Effector memory CD8-positive, alpha-beta T cell (primary cell): ENCODE measurements around the gene OR1Q1.
"Not testable (repeated sequence)": the region's sequence is repeated elsewhere in the genome, so short reads cannot be mapped to it uniquely, and the experiment has no call there.

Experiments used
- ATAC-seq: fragments of 150-1000 bp; cut with Tn5 transposase; replicated peaks from 2 replicates; pipeline ENCODE4 v1.10.0; 2021; ENCODE audit warnings: mild to moderate bottlenecking, moderate library complexity
- DNase-seq, 3 experiments: peaks; one replicate each; pipeline ENCODE4 v3.0.0; 2021
- H3K27ac Mint-ChIP-seq, 2 donors: one replicate each; pipeline ENCODE4 v1.8.0; 2022; ENCODE audit warnings: mild to moderate bottlenecking in 2 of 2, mixed read lengths in 2 of 2, moderate library complexity in 2 of 2
- H3K27me3 Mint-ChIP-seq, 2 donors: one replicate each; pipeline ENCODE4 v1.8.0; 2022; ENCODE audit warnings: mixed read lengths in 2 of 2
- H3K36me3 Mint-ChIP-seq: one replicate; pipeline ENCODE4 v1.8.0; 2022; ENCODE audit warnings: mild to moderate bottlenecking, moderate library complexity, mixed read lengths; ENCODE audit not compliant: insufficient read depth
- H3K4me1 Mint-ChIP-seq, 2 donors: one replicate each; pipeline ENCODE4 v1.8.0; 2022; ENCODE audit warnings: low read depth in 2 of 2, mixed read lengths in 2 of 2
- H3K4me3 Mint-ChIP-seq, 2 donors: one replicate each; pipeline ENCODE4 v1.8.0; 2022; ENCODE audit warnings: mild to moderate bottlenecking in 2 of 2, mixed read lengths in 2 of 2, moderate library complexity in 2 of 2
- H3K9me3 Mint-ChIP-seq, 2 donors: one replicate each; pipeline ENCODE4 v1.8.0; 2022; ENCODE audit warnings: mixed read lengths in 2 of 2
- total RNA-seq, 9 experiments: gene quantifications; one replicate each; lab custom pipeline; 2026; lab: John Stamatoyannopoulos, UW

Gene OR1Q1, protein sequence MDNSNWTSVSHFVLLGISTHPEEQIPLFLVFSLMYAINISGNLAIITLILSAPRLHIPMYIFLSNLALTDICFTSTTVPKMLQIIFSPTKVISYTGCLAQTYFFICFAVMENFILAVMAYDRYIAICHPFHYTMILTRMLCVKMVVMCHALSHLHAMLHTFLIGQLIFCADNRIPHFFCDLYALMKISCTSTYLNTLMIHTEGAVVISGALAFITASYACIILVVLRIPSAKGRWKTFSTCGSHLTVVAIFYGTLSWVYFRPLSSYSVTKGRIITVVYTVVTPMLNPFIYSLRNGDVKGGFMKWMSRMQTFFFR
- total RNA-seq, result 0 reads per million in 9 experiments

DNA sequence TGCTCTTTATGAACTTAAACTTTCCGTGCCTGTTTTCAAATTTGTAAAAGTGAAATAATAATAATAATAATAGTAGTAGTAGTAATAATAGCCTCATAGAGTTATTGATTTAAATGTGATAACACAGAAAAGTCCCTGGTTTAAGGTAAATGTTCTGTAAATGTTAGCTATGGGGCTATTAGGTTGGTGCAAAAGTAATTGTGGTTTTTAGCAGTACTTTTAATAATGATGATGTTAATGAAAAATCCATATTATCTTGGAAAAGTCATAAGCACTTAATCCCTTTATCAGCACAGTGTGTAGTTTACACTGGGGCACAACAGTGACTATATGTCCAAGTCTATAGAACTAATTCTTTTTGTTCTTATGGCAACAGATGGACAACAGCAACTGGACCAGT is at the start of gene OR1Q1:
Gene OR1Q1, plus strand, starts transcription at position 377 of the 400 bp plus-strand sequence. Its CDS starts 0 bp downstream, at position 377.
- H3K27ac Mint-ChIP-seq, result no peak within 1 kb of the TSS
- no peak within 1 kb of the TSS for H3K4me3 Mint-ChIP-seq
- DNase-seq (no peak), ATAC-seq (no peak)
- H3K4me1 Mint-ChIP-seq, result no peaks in the 10 kb centered on the region
- H3K36me3 Mint-ChIP-seq, result no peaks in the 10 kb centered on the region
- H3K9me3 Mint-ChIP-seq, result peaks cover 0 to 8% of the 10 kb centered on the region in 2 donors
- peaks cover 27 to 28% of the 10 kb centered on the region in 2 donors for H3K27me3 Mint-ChIP-seq

- ATAC-seq (no peak), DNase-seq (no peak)
- Mint-ChIP-seq H3K27me3 (peaks cover 27 to 33% of the 10 kb centered on the region in 2 donors), H3K9me3 (peaks cover 0 to 2% of the 10 kb centered on the region in 2 donors), H3K36me3 (no peaks in the 10 kb centered on the region), H3K27ac (no peak overlapping the region), H3K4me3 (no peak overlapping the region), H3K4me1 (no peaks in the 10 kb centered on the region)
These were observed 46.6 kb upstream of the OR1Q1 start for GRCh38 chr9:122567901-122568300.

DNA sequence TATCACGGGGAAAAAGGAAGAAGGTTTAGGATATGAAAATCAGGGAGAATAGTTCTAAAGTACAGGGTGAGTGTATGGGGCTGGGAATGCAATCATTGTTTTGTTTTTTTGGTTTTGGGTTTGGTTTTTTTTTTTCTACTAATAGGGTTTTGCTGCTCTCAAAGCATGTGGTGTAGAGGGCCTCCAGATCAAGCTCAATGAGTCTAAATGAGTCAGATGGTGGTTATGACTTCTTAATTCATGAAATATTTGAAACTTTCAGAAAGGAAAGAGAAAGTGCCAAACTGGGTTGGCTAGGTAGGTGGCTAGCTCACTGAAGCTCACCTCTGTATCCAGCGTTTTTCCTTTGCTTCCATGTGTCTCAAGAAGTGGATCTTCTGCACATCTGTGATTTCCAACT is 42.1 kb upstream of the OR1Q1 start:
- H3K36me3 Mint-ChIP-seq, result no peaks in the 10 kb centered on the region
- peaks cover 10 to 12% of the 10 kb centered on the region in 2 donors for H3K27me3 Mint-ChIP-seq
- no peak for ATAC-seq
- no peak overlapping the region for H3K4me3 Mint-ChIP-seq
- H3K27ac Mint-ChIP-seq, result no peak overlapping the region
- no peak for DNase-seq
- H3K4me1 Mint-ChIP-seq, result no peaks in the 10 kb centered on the region
- no peaks in the 10 kb centered on the region for H3K9me3 Mint-ChIP-seq

DNA sequence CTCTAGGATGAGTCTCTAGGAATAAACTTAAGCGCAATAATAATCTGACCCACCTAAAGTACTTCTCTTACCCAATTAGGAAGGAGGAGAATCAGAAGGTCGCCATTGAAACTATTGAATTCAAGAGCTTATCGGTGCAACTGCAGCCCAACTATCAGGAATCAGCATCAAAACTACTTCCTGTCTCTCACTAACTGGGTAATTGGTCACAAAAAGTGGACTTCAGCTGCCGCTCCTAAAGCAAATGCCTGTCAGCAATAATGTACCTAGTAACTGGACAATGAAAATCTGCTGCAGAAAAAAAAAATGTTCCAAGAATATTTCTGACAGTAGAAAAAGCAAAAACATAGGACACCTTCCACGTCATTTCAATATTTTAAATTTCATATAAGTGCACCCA is 34.7 kb upstream of the OR1Q1 start:
- DNase-seq (no peak), ATAC-seq (no peak)
- Mint-ChIP-seq H3K4me3 (no peak overlapping the region), H3K36me3 (no peaks in the 10 kb centered on the region), H3K27ac (no peak overlapping the region), H3K4me1 (no peaks in the 10 kb centered on the region), H3K27me3 (peaks cover 5 to 6% of the 10 kb centered on the region in 2 donors), H3K9me3 (no peaks in the 10 kb centered on the region)

- ATAC-seq (no peak), DNase-seq (no peak)
- H3K27ac Mint-ChIP-seq, result no peak overlapping the region
- H3K4me1 Mint-ChIP-seq, result no peaks in the 10 kb centered on the region
- H3K36me3 Mint-ChIP-seq, result no peaks in the 10 kb centered on the region
- H3K4me3 Mint-ChIP-seq, result no peak overlapping the region
- H3K9me3 Mint-ChIP-seq, result no peaks in the 10 kb centered on the region
- H3K27me3 Mint-ChIP-seq, result peaks cover 5 to 11% of the 10 kb centered on the region in 2 donors
These were observed 34.2 kb upstream of the OR1Q1 start for GRCh38 chr9:122580360-122580759.

- H3K27ac Mint-ChIP-seq, H3K9me3 Mint-ChIP-seq, H3K36me3 Mint-ChIP-seq, ATAC-seq, H3K4me1 Mint-ChIP-seq, H3K4me3 Mint-ChIP-seq, DNase-seq: not testable (repeated sequence)
- peaks cover 3 to 12% of the 10 kb centered on the region in 2 donors for H3K27me3 Mint-ChIP-seq
These were observed 31.3 kb upstream of the OR1Q1 start, which contains the start of gene OR1L8 for GRCh38 chr9:122583284-122583683. OR1L8 (minus strand) TSS chr9:122583384; CDS start chr9:122568477, 14,907 bp downstream.

DNA sequence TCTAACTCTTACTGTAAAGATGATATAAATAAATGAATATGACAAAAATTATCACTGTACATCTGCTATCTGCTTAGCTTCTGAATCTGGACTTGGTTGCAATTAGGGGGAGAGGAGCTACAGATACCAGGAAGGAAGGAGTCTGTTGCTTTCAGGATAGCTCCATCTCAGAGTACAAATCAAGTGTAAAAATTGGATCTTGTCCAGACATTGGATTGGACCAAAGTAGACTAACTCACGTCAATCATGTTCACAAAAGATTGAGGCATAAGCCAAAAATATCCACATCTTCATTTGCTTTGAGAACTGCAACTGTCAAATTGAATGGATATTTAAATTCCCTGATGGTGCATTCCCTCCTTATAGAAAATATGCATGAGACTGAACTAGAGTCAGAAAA is 8.8 kb upstream of the OR1Q1 start:
- no peak for DNase-seq
- H3K4me1 Mint-ChIP-seq, result no peaks in the 10 kb centered on the region
- no peaks in the 10 kb centered on the region for H3K36me3 Mint-ChIP-seq
- H3K27ac Mint-ChIP-seq, result no peak overlapping the region
- H3K9me3 Mint-ChIP-seq, result peaks cover 0 to 3% of the 10 kb centered on the region in 2 donors
- peaks cover 25 to 35% of the 10 kb centered on the region in 2 donors for H3K27me3 Mint-ChIP-seq
- H3K4me3 Mint-ChIP-seq, result no peak overlapping the region
- ATAC-seq, result no peak

- no peak overlapping the region for H3K4me3 Mint-ChIP-seq
- DNase-seq (no peak), ATAC-seq (no peak)
- no peaks in the 10 kb centered on the region for H3K4me1 Mint-ChIP-seq
- no peaks in the 10 kb centered on the region for H3K9me3 Mint-ChIP-seq
- no peaks in the 10 kb centered on the region for H3K36me3 Mint-ChIP-seq
- peaks cover 25 to 38% of the 10 kb centered on the region in 2 donors for H3K27me3 Mint-ChIP-seq
- H3K27ac Mint-ChIP-seq, result no peak overlapping the region
These were observed 8.0 kb upstream of the OR1Q1 start for GRCh38 chr9:122606587-122606986.

DNA sequence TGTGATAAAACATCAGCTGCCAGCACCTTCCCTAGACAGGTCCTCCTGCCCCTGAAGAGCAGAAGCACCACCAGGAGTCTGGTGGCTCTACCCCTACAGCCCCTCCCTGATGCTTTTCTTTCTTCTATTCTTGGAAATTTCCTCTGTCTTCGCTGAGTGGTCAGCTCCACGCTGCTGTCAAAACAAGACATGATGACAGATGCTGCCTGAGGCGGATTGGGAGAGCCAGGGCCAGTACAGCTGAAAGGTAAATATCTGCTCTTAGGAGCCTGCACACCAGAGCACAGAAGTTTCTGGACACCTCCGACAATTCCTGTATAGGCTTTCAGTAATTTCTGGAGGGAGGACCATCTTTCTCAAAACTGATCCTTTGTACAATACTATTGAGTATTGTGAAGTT is 4.7 kb upstream of the OR1Q1 start:
- Mint-ChIP-seq H3K36me3 (no peaks in the 10 kb centered on the region), H3K9me3 (no peaks in the 10 kb centered on the region), H3K4me1 (no peaks in the 10 kb centered on the region), H3K27me3 (peaks cover 22 to 29% of the 10 kb centered on the region in 2 donors), H3K4me3 (no peak overlapping the region), H3K27ac (no peak overlapping the region)
- DNase-seq (no peak), ATAC-seq (no peak)

DNA sequence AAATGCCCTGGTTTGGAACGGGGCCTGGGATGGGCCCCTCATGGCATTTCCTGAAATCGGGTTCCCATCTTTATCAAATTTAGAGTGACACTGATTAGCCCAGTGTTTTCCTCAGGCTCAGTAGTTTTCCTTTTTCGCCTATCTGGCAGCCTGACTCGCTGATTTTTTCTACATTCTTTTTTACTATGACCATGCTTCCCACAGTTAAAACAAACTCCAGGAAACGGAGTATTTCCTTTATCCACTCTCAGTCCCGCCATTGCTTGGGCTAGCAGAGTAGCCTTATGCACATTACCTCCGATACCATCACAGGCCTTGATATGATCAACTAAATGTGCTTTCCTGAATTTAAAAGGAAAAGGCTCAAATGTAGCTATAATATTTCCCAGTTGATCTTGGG is 5.5 kb downstream of the OR1Q1 start:
- no peak for ATAC-seq
- H3K4me3 Mint-ChIP-seq, result no peak overlapping the region
- no peak overlapping the region for H3K27ac Mint-ChIP-seq
- no peaks in the 10 kb centered on the region for H3K36me3 Mint-ChIP-seq
- no peak for DNase-seq
- no peaks in the 10 kb centered on the region for H3K4me1 Mint-ChIP-seq
- H3K27me3 Mint-ChIP-seq, result peaks cover 42 to 48% of the 10 kb centered on the region in 2 donors
- peaks cover 0 to 8% of the 10 kb centered on the region in 2 donors for H3K9me3 Mint-ChIP-seq

- Mint-ChIP-seq H3K27me3 (peaks cover 18 to 43% of the 10 kb centered on the region in 2 donors), H3K4me1 (no peaks in the 10 kb centered on the region), H3K27ac (no peak overlapping the region), H3K36me3 (no peaks in the 10 kb centered on the region), H3K4me3 (no peak overlapping the region), H3K9me3 (peaks cover 5 to 10% of the 10 kb centered on the region in 2 donors)
- ATAC-seq (no peak), DNase-seq (no peak)
These were observed 27.7 kb downstream of the OR1Q1 start for GRCh38 chr9:122642226-122642625.

DNA sequence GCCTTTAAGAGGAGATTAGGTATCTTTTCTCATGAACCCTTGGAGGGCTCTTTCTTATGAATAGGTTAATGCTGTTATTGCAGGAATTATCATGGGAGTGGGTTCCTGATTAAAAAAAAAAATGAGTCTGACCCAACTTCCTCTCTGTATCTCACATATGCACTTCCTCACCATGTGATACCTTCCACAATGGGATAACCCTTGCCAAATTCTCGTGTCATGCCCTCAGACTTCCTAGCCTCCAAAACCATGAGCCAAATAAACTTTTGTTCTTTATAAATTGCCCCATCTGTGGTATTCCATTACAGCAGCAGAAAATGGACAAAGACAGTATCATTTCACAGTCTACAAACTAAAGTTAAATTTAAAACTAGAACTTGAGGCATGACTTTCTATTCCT is 41.8 kb downstream of the OR1Q1 start:
- Mint-ChIP-seq H3K9me3 (no peaks in the 10 kb centered on the region), H3K27ac (no peak overlapping the region), H3K36me3 (no peaks in the 10 kb centered on the region), H3K4me3 (no peak overlapping the region), H3K27me3 (peaks cover 23 to 24% of the 10 kb centered on the region in 2 donors), H3K4me1 (no peaks in the 10 kb centered on the region)
- DNase-seq, result no peak
- no peak for ATAC-seq

DNA sequence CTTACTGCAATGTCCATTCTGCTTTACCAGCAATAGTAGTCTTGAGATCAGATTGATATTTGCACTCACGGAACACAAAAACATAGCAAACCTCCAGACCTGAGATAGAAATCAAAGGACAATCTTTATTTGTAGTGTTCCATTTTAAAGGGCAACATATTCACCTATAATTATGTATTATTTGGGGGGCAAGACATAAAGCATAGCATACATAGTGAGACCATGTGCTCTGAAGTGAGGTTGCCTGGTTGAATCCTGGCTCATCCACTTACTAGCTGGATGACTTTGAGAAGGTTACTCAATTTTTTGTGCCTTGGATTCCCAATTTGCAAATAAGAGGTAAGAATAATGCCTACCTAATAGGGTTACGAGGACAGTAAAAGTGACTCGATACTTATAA is 43.0 kb downstream of the OR1Q1 start, which contains the start of gene OR1B1:
Gene OR1B1, minus strand, starts transcription at position 101 of the 400 bp plus-strand sequence.
- H3K4me1 Mint-ChIP-seq, result no peaks in the 10 kb centered on the region
- no peaks in the 10 kb centered on the region for H3K36me3 Mint-ChIP-seq
- peaks cover 35 to 36% of the 10 kb centered on the region in 2 donors for H3K27me3 Mint-ChIP-seq
- DNase-seq (no peak), ATAC-seq (no peak)
- no peak within 1 kb of the TSS for H3K27ac Mint-ChIP-seq
- no peaks in the 10 kb centered on the region for H3K9me3 Mint-ChIP-seq
- H3K4me3 Mint-ChIP-seq, result no peak within 1 kb of the TSS

DNA sequence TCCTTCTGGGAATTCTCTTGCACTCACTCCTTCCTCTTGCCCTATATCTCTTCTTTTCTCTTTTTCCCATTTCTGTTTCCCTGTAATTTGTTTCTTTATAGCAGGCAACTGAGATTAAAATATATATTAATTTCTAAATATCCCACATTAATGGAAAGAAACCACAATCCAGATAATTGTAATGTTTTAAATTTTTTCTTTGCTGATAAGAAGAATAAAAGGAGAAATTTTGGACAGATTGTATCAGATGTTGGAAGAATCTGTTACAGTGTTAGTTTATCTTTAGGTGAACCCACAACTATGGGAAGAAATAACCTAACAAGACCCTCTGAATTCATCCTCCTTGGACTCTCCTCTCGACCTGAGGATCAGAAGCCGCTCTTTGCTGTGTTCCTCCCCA is 46.9 kb downstream of the OR1Q1 start, which contains the start of gene OR1L1:
Gene OR1L1, plus strand, starts transcription at position 301 of the 400 bp plus-strand sequence. Its CDS starts 0 bp downstream, at position 301.
- Mint-ChIP-seq H3K27me3 (peaks cover 41 to 64% of the 10 kb centered on the region in 2 donors), H3K36me3 (no peaks in the 10 kb centered on the region), H3K27ac (no peak within 1 kb of the TSS), H3K4me1 (no peaks in the 10 kb centered on the region), H3K9me3 (no peaks in the 10 kb centered on the region), H3K4me3 (no peak within 1 kb of the TSS)
- ATAC-seq (no peak), DNase-seq (no peak)
